Activated CD4-positive, alpha-beta T cell treated with anti-CD3 and anti-CD28 coated beads for 36 hours (primary cell): ENCODE results near the gene OR2B2. TPM values are rescaled to one million over a fixed set of nuclear protein-coding genes. Genes with fewer than 3 reads are reported as not detected.

ENCODE experiments used
- ATAC-seq: fragments of 200-7000 bp; cut with Tn5 transposase; one replicate; pipeline ENCODE4 v1.10.0; 2021; ENCODE audit warnings: mild to moderate bottlenecking, moderate library complexity
- CTCF ChIA-PET: fragments of 350-600 bp; sonication (Branson Sonifier 250); formaldehyde crosslinking; loops from one replicate; lab custom pipeline; 2021; ENCODE audit warnings: antibody characterized with exemption; lab: Charles Lee
- POLR2A ChIA-PET: fragments of 350-600 bp; sonication (Branson Sonifier 250); formaldehyde crosslinking; loops from one replicate; lab custom pipeline; 2021; ENCODE audit warnings: antibody characterized with exemption, inconsistent platforms; lab: Charles Lee
- DNase-seq: peaks from one replicate; pipeline ENCODE4 v3.0.0-alpha.2; 2020
- H3K27ac Mint-ChIP-seq: one replicate; pipeline ENCODE4 v1.8.0; 2021; ENCODE audit warnings: mixed read lengths
- H3K27me3 Mint-ChIP-seq: one replicate; pipeline ENCODE4 v1.8.0; 2021; ENCODE audit warnings: mixed read lengths
- H3K36me3 Mint-ChIP-seq: one replicate; pipeline ENCODE4 v1.8.0; 2021; ENCODE audit warnings: low read depth, mixed read lengths
- H3K4me1 Mint-ChIP-seq: one replicate; pipeline ENCODE4 v1.8.0; 2021; ENCODE audit warnings: mixed read lengths
- H3K4me3 Mint-ChIP-seq: one replicate; pipeline ENCODE4 v1.8.0; 2021; ENCODE audit warnings: mild to moderate bottlenecking, moderate library complexity, mixed read lengths
- H3K9me3 Mint-ChIP-seq: one replicate; pipeline ENCODE4 v1.8.0; 2021; ENCODE audit warnings: low read depth, mixed read lengths
- intact Hi-C, 2 experiments: fragments of 100-400 bp; cut with DNase I in 1 of 2; cut with micrococcal nuclease in 1 of 2; formaldehyde crosslinking; loops; one replicate each; pipeline versions ENCODE4 v1.14.2 to v1.15.1; 2022 to 2024; cut with DNase I, micrococcal nuclease
- total RNA-seq, 2 experiments: library from RNA; stranded (reverse); gene quantifications; one replicate each; pipeline ENCODE4 v1.2.3, GENCODE V29; 2021

OR2B2 gene
- total RNA-seq, 2 experiments from 2014 or later = not detected

DNA sequence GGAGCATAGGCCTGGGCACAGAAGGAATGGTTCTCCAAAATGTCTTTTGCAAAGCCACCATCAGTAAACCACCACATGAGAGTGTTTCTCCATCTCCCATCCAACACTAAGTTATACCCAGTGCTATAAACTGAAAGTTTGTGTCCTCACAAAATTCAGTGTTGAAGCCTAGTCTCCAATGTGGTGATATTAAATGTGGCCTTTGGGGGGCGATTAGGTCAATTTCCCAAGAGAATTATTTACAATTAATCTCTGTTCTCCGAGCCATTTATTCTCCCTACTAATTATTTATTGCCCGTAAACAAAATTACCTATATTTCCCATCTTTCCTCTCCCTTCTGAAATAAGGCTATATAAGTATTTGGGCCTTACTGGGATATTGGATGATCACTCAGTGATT lies 26.1 kb downstream of the OR2B2 start:
- Mint-ChIP-seq H3K9me3 (no peaks in the 10 kb centered on the region), H3K4me1 (peaks cover 14% of the 10 kb centered on the region), H3K4me3 (no peak overlapping the region), H3K27me3 (no peaks in the 10 kb centered on the region), H3K27ac (no peak overlapping the region), H3K36me3 (no peaks in the 10 kb centered on the region)
- ChIA-PET POLR2A (interaction anchor here (0.7 kb wide), 1 partner anchor 14 kb away, joined by 3 read pairs; a partner anchor contains a TSS), CTCF (no interaction called here)
- no peak for DNase-seq
- intact Hi-C loops = no loop called here
- no peak for ATAC-seq

DNA sequence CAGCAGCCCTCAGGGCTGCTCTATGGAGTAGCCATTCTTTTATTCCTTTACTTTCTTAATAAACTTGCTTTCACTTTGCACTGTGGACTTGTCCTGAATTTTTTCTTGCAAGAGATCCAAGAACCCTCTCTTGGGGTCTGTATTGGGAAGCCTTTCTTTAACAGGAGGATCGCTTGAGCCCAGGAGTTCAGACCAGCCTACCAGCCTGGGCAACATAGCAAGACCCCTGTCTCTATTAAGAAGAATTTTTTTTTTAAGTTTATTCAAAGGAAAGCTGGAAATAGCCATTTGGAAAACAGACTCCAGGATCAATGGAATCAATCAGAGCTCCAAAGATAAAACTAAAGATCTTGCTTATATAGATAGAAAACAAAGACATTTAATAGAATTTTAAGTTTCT lies 29.1 kb downstream of the OR2B2 start:
- CTCF ChIA-PET = interaction anchor here (0.5 to 1.7 kb wide), 2 partner anchors 11 to 518 kb away, joined by 3 to 4 read pairs; a partner anchor contains a TSS
- ATAC-seq (no peak), DNase-seq (no peak)
- H3K27me3 Mint-ChIP-seq = no peaks in the 10 kb centered on the region
- POLR2A ChIA-PET = interaction anchor here (0.7 to 1.5 kb wide), 3 partner anchors 10 to 770 kb away, joined by 3 to 4 read pairs (median 3); a partner anchor contains a TSS
- intact Hi-C loops = no loop called here
- no peak overlapping the region for H3K4me3 Mint-ChIP-seq
- H3K9me3 Mint-ChIP-seq = no peaks in the 10 kb centered on the region
- no peaks in the 10 kb centered on the region for H3K4me1 Mint-ChIP-seq
- H3K36me3 Mint-ChIP-seq = no peaks in the 10 kb centered on the region
- no peak overlapping the region for H3K27ac Mint-ChIP-seq

GRCh38 chr6:27882624-27883023 lies 29.6 kb downstream of the OR2B2 start:
- POLR2A ChIA-PET = no interaction called here
- no peaks in the 10 kb centered on the region for H3K36me3 Mint-ChIP-seq
- no peaks in the 10 kb centered on the region for H3K9me3 Mint-ChIP-seq
- intact Hi-C loops = no loop called here
- H3K4me3 Mint-ChIP-seq = no peak overlapping the region
- CTCF ChIA-PET = interaction anchor here (0.6 kb wide), 1 partner anchor 811 kb away, joined by 3 read pairs; no protein-coding TSS in a partner anchor
- no peak for DNase-seq
- H3K4me1 Mint-ChIP-seq = no peaks in the 10 kb centered on the region
- H3K27me3 Mint-ChIP-seq = no peaks in the 10 kb centered on the region
- no peak for ATAC-seq
- no peak overlapping the region for H3K27ac Mint-ChIP-seq

DNA sequence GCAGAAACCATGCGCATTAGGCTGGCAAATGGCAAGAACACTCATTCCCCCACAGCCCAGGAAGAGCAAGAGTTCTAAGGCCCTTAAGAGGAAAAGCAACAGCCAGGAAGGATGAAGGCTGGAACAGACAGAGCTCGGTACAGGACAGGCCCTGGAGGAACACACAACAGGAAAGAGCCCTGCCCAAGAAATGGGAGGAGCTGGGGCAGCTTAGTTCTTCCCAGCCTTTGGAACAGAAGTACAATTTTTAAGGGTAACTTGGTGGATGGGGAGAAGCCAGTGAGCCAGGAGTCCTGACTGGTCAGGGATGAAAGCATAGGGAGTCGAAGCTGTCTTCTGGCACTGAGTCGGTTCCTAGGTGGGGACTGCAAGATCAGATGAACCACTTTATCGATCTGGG lies 32.4 kb downstream of the OR2B2 start:
- intact Hi-C loops = no loop called here
- no peak for ATAC-seq
- Mint-ChIP-seq H3K27me3 (no peaks in the 10 kb centered on the region), H3K27ac (peak overlapping the region; percentile 10), H3K4me3 (no peak overlapping the region), H3K4me1 (no peaks in the 10 kb centered on the region), H3K36me3 (no peaks in the 10 kb centered on the region), H3K9me3 (no peaks in the 10 kb centered on the region)
- ChIA-PET POLR2A (interaction anchor here (2.5 kb wide), 1 partner anchor 10 kb away, joined by 9 read pairs; a partner anchor contains a TSS), CTCF (interaction anchor here (0.7 to 0.8 kb wide), 3 partner anchors 12 to 70 kb away, joined by 3 to 4 read pairs (median 3); a partner anchor contains a TSS)
- no peak for DNase-seq

- ATAC-seq = no peak
- H3K36me3 Mint-ChIP-seq = peaks cover 4% of the 10 kb centered on the region
- H3K9me3 Mint-ChIP-seq = no peaks in the 10 kb centered on the region
- DNase-seq = no peak
- peaks cover 29% of the 10 kb centered on the region for H3K4me1 Mint-ChIP-seq
- CTCF ChIA-PET = interaction anchor here (0.6 to 1.4 kb wide), 7 partner anchors 9 to 820 kb away, joined by 3 to 7 read pairs (median 4); a partner anchor contains a TSS
- peak overlapping the region; percentile 81 for H3K4me3 Mint-ChIP-seq
- intact Hi-C loops = no loop called here
- peak overlapping the region; percentile 96 for H3K27ac Mint-ChIP-seq
- no peaks in the 10 kb centered on the region for H3K27me3 Mint-ChIP-seq
- POLR2A ChIA-PET = interaction anchor here (0.5 to 11.8 kb wide), 8 partner anchors 9 to 112 kb away, joined by 3 to 775 read pairs (median 8); a partner anchor contains a TSS
These were observed 38.2 kb downstream of the OR2B2 start for GRCh38 chr6:27874016-27874415.

DNA sequence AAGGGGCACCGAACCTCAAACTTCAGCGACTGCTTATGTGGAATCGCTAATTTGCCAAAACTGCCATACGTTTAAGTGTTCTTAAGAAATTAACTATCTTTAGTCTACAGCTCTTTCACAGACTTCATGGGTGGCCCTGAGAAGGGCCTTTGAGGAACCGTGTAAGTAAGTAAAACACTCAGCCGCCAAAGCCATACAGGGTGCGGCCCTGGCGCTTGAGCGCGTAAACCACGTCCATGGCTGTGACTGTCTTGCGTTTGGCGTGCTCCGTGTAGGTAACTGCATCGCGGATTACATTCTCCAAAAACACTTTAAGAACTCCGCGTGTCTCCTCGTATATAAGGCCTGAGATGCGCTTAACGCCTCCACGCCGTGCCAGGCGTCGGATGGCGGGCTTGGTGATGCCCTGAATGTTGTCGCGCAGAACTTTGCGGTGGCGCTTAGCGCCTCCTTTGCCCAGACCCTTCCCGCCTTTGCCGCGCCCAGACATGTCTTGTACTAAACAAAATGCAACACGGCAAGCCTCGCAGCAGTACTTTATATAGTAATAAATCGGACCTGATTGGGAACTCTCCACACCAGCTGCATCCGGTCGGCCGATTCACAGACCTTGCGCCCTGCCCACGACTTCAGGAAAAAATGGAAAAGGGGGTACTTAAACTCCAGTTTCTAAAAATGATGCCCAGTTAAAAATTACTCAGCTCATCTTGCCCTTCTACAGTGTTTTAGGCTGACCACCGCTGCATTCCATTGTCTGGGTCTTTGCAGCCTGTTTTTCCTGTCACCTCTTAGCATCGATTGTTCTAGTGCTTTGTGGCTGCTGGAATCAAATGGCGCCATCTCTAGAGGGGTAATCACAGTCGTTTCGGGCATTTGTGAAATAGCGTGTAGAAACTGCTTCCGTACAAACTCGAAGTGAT lies 38.9 kb downstream of the OR2B2 start:
- CTCF ChIA-PET = interaction anchor here (0.7 to 3.9 kb wide), 8 partner anchors 9 to 820 kb away, joined by 3 to 45 read pairs (median 6); a partner anchor contains a TSS

DNA sequence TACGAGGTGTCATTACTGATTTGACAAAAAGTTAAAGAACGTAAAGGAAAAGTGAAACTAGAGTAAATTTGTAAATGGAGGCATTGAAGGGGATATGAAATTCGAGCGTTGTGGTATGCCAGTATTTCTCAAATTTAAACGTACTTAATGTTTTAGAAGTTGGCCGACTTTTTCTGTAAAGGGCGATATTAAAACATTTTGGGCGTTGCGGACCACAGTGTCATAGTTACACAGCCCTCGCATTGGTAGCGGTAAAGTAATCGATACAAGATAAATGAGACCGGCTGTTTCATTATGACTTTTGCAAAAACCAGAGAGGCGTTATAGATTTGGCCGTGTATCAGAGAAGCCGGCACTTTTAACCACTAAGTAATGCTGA lies 39.6 kb downstream of the OR2B2 start:
- Mint-ChIP-seq H3K27me3 (no peaks in the 10 kb centered on the region), H3K36me3 (peaks cover 4% of the 10 kb centered on the region), H3K4me3 (peak overlapping the region; percentile 81), H3K9me3 (no peaks in the 10 kb centered on the region), H3K27ac (peak overlapping the region; percentile 96), H3K4me1 (peaks cover 38% of the 10 kb centered on the region)
- ATAC-seq (peak; percentile 52), DNase-seq (peak; percentile 55)
- ChIA-PET POLR2A (interaction anchor here (0.6 to 11.8 kb wide), 16 partner anchors 14 to 1827 kb away, joined by 3 to 775 read pairs (median 7); a partner anchor contains a TSS), CTCF (interaction anchor here (0.6 to 3.9 kb wide), 8 partner anchors 11 to 1050 kb away, joined by 3 to 45 read pairs (median 4); a partner anchor contains a TSS)
- intact Hi-C loops = loop anchor here (1.0 to 2.0 kb wide), 6 partner anchors 18 to 726 kb away; a partner anchor contains a TSS

More for the DNA sequence above, 38.9 kb downstream of the OR2B2 start:
- DNase-seq (peak; percentile 89), ATAC-seq (peak; percentile 62)
- POLR2A ChIA-PET = interaction anchor here (0.7 to 11.8 kb wide), 15 partner anchors 8 to 1828 kb away, joined by 3 to 775 read pairs (median 7); a partner anchor contains a TSS
- H3K9me3 Mint-ChIP-seq = no peaks in the 10 kb centered on the region
- H3K4me1 Mint-ChIP-seq = peaks cover 32% of the 10 kb centered on the region
- H3K36me3 Mint-ChIP-seq = peaks cover 4% of the 10 kb centered on the region
- intact Hi-C loops = loop anchor here (1.0 to 2.0 kb wide), 2 partner anchors 17 to 726 kb away; a partner anchor contains a TSS
- peak overlapping the region; percentile 81 for H3K4me3 Mint-ChIP-seq
- H3K27ac Mint-ChIP-seq = peak overlapping the region; percentile 96
- no peaks in the 10 kb centered on the region for H3K27me3 Mint-ChIP-seq

- intact Hi-C loops = loop anchor here (1.0 to 2.0 kb wide), 5 partner anchors 21 to 725 kb away; a partner anchor contains a TSS
- peak; percentile 59 for ATAC-seq
- ChIA-PET CTCF (interaction anchor here (0.6 to 3.9 kb wide), 10 partner anchors 12 to 1051 kb away, joined by 3 to 45 read pairs (median 4); a partner anchor contains a TSS), POLR2A (interaction anchor here (0.6 to 11.8 kb wide), 17 partner anchors 14 to 1827 kb away, joined by 3 to 775 read pairs (median 7); a partner anchor contains a TSS)
- Mint-ChIP-seq H3K4me3 (peak overlapping the region; percentile 81), H3K36me3 (peaks cover 4% of the 10 kb centered on the region), H3K9me3 (no peaks in the 10 kb centered on the region), H3K4me1 (peaks cover 40% of the 10 kb centered on the region), H3K27me3 (no peaks in the 10 kb centered on the region), H3K27ac (peak overlapping the region; percentile 96)
- DNase-seq = peak; percentile 84
These were observed 40.1 kb downstream of the OR2B2 start for GRCh38 chr6:27871924-27872638.

DNA sequence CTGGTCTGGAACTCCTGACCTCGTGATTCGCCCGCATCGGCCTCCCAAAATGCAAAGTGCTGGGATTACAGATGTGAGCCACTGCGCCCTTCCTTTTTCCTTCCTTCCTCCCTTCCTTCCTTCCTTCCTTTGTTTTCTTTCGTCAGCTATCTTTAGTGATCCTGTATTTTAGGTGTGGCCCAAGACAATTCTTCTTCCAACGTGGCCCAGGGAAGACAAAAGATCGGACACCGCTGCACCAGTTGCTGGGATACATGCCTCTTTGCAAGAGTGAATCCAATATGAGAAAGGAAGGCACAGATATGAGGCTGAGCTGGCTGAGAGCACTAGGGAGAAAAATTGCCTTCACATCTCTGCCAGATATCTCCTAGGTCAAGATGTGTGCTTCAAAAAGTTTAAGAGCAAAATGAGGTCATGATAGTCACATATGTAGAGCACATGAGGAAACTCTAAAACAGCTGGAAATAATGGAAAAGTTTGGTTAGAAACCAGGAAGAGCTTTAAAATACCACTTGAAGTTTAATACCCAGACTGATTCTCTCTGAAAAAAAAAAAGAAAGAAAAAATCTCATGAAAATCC lies 41.8 kb downstream of the OR2B2 start:
- intact Hi-C loops = no loop called here
- peaks cover 14% of the 10 kb centered on the region for H3K36me3 Mint-ChIP-seq
- peaks cover 53% of the 10 kb centered on the region for H3K4me1 Mint-ChIP-seq
- ChIA-PET POLR2A (interaction anchor here (1.0 to 11.8 kb wide), 4 partner anchors 22 to 56 kb away, joined by 5 to 775 read pairs (median 42); a partner anchor contains a TSS), CTCF (interaction anchor here (1.0 to 3.9 kb wide), 3 partner anchors 25 to 1844 kb away, joined by 3 to 45 read pairs (median 6); a partner anchor contains a TSS)
- no peaks in the 10 kb centered on the region for H3K27me3 Mint-ChIP-seq
- peak overlapping the region; percentile 81 for H3K4me3 Mint-ChIP-seq
- DNase-seq (no peak), ATAC-seq (no peak)
- H3K9me3 Mint-ChIP-seq = no peaks in the 10 kb centered on the region
- peak overlapping the region; percentile 96 for H3K27ac Mint-ChIP-seq

GRCh38 chr6:27868311-27868710 lies 43.9 kb downstream of the OR2B2 start:
- no peak for DNase-seq
- CTCF ChIA-PET = interaction anchor here (0.9 to 5.3 kb wide), 4 partner anchors 26 to 114 kb away, joined by 3 to 56 read pairs (median 6); a partner anchor contains a TSS
- Mint-ChIP-seq H3K36me3 (peaks cover 13% of the 10 kb centered on the region), H3K4me3 (no peak overlapping the region), H3K27ac (peak overlapping the region; percentile 99), H3K9me3 (no peaks in the 10 kb centered on the region), H3K27me3 (no peaks in the 10 kb centered on the region), H3K4me1 (peaks cover 54% of the 10 kb centered on the region)
- intact Hi-C loops = loop anchor here in 1 of 2 experiments (5.0 to 10.0 kb wide), 3 partner anchors 996 to 1826 kb away; a partner anchor contains a TSS
- no peak for ATAC-seq
- POLR2A ChIA-PET = interaction anchor here (1.1 to 11.8 kb wide), 5 partner anchors 24 to 997 kb away, joined by 3 to 775 read pairs (median 103); a partner anchor contains a TSS
